GM10248 (cell line): Measurements from ENCODE around the gene RGL3.

Source experiments
- CTCF ChIA-PET: fragments of 300-600 bp; sonication (Branson Sonifier 250); formaldehyde crosslinking; extraction: SDS; loops from one replicate; lab custom pipeline; 2021; ENCODE audit warnings: antibody characterized with exemption; lab: Yijun Ruan, JAX
- POLR2A ChIA-PET: fragments of 350-650 bp; sonication (Branson Sonifier 250); formaldehyde crosslinking; extraction: SDS; loops from one replicate; lab custom pipeline; 2020; ENCODE audit warnings: antibody characterized with exemption; lab: Yijun Ruan, JAX
- DNase-seq: peaks from one replicate; pipeline ENCODE4 v3.0.0; 2012; ENCODE audit errors: extremely low spot score
- TF ChIP-seq, protein P1 (sequence below): IDR thresholded peaks from 2 replicates; pipeline ENCODE4 v1.5.1; 2012; ENCODE audit warnings: mild to moderate bottlenecking, low read depth; ENCODE audit errors: extremely low read depth, missing control alignments, control extremely low read depth

Gene RGL3

DNA sequence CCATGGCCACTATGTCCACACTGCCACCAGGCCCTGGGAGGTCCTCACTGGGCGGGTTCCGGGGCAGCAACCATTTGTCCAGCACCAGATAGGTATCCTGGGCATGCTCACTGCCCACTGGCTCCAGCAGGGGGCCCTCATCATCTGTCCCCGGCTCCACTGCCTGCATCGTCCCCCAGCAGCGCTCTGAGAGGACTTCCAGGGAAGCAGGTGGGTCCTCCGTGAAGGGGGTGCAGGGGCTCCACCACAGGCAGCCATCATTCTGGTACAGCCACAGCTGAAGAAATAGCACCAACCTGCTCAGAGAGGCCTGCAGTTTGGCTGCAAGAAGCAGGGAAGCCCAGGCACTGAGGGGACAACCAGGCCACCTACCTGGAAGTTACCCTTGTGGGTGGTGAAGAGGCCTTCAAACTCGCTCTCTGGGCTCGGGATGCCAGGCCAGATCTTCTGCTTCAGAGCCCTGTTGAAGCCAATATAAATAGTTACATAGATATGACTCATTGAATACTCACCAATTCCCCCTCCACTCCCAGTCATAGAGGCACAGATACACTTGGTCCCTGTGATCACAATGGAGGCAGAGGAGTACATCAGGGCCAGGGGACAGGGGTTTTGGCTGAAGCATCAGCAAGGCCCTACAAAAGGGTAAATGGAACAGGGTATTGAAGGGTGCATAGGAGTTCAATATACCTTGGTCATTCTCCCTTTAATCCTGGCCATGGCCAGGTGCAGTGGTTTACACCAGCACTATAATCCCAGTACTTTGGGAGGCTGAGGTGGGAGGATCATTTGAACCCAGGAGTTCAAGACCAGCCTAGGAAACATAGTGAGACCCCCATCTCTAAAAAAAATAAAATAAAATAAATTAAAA lies 40.6 kb downstream of the RGL3 start:
- POLR2A ChIA-PET, result no interaction called here

DNA sequence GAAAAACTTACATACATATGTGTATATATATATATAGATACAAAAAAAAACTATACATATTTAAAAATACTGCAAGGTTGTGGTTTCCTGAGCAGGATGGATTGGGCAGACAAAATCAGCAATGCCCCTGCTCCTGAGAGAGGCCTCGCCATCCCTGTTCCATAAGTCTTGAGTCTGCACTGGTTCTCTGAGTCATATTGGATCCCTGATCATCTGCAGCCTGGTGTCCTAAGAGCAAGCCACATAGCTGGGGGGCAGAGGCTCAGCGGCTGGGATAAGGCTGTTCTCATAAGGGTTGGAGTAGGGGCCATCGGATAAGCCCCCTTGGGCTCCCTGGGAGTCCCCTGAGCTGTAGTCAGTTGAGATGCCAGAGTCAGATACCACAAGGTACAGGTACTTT lies 41.4 kb downstream of the RGL3 start:
- ChIA-PET CTCF (interaction anchor here (0.7 to 5.4 kb wide), 17 partner anchors 9 to 240 kb away, joined by 3 to 40 read pairs (median 3); partner anchors contain the start of genes CCDC159, ODAD3, PRKCSH and RGL3), POLR2A (no interaction called here)
- TF ChIP-seq, protein P1, sequence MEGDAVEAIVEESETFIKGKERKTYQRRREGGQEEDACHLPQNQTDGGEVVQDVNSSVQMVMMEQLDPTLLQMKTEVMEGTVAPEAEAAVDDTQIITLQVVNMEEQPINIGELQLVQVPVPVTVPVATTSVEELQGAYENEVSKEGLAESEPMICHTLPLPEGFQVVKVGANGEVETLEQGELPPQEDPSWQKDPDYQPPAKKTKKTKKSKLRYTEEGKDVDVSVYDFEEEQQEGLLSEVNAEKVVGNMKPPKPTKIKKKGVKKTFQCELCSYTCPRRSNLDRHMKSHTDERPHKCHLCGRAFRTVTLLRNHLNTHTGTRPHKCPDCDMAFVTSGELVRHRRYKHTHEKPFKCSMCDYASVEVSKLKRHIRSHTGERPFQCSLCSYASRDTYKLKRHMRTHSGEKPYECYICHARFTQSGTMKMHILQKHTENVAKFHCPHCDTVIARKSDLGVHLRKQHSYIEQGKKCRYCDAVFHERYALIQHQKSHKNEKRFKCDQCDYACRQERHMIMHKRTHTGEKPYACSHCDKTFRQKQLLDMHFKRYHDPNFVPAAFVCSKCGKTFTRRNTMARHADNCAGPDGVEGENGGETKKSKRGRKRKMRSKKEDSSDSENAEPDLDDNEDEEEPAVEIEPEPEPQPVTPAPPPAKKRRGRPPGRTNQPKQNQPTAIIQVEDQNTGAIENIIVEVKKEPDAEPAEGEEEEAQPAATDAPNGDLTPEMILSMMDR, result no peak
- no peak for DNase-seq

More for the DNA sequence above, 40.6 kb downstream of the RGL3 start:
- CTCF ChIA-PET, result interaction anchor here (1.0 to 5.4 kb wide), 8 partner anchors 32 to 167 kb away, joined by 3 to 40 read pairs (median 5); partner anchors contain the start of genes CCDC159, RGL3 and TMEM205
- TF ChIP-seq, protein P1, result peak; percentile 66
- no peak for DNase-seq

- TF ChIP-seq, protein P1, result no peak
- ChIA-PET CTCF (interaction anchor here (0.7 to 5.4 kb wide), 19 partner anchors 9 to 240 kb away, joined by 3 to 40 read pairs (median 3); partner anchors contain the start of genes CCDC159, ODAD3, PRKCSH and RGL3), POLR2A (no interaction called here)
- DNase-seq, result no peak
Measured at GRCh38 chr19:11377237-11377636, 41.9 kb downstream of the RGL3 start.

DNA sequence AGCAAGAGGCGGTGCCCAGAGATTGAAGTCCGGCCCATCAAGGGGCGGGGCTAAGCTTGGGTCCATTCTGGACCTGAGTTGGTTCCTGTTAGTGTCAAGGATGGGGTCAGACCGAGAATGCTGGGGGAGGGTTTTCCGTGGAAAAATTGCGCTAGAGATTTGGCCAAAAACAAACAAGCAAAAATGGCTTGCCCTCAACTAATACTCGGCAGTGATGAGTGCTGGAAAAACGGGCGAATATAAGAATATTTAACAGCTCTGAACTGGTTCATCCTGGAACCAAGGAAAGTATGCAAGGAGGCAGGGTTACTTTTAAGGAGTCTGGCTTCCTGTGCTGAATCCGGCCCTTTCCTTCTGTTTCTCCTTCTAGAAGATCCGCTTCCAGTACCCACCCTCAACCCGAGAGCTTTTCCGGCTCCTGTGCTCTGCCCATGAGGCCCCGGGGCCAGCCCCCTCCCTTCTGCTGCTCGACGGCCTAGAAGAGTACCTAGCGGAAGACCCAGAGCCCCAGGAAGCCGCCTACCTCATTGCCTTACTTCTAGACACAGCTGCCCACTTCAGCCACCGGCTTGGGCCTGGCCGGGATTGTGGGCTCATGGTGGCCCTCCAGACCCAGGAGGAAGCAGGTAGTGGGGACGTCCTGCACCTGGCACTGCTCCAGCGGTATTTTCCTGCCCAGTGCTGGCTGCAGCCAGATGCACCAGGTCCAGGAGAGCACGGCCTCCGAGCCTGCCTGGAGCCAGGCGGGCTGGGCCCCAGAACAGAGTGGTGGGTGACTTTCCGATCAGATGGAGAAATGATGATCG lies 43.8 kb downstream of the RGL3 start:
- DNase-seq, result peak; percentile 67
- ChIA-PET POLR2A (interaction anchor here (0.6 to 1.3 kb wide), 6 partner anchors 8 to 966 kb away, joined by 3 to 6 read pairs (median 4); partner anchors contain the start of genes CCDC159 and TMEM205), CTCF (interaction anchor here (0.8 to 5.4 kb wide), 15 partner anchors 8 to 340 kb away, joined by 3 to 40 read pairs (median 3); partner anchors contain the start of genes EPOR, ODAD3 and PRKCSH)
- TF ChIP-seq, protein P1, result no peak

DNA sequence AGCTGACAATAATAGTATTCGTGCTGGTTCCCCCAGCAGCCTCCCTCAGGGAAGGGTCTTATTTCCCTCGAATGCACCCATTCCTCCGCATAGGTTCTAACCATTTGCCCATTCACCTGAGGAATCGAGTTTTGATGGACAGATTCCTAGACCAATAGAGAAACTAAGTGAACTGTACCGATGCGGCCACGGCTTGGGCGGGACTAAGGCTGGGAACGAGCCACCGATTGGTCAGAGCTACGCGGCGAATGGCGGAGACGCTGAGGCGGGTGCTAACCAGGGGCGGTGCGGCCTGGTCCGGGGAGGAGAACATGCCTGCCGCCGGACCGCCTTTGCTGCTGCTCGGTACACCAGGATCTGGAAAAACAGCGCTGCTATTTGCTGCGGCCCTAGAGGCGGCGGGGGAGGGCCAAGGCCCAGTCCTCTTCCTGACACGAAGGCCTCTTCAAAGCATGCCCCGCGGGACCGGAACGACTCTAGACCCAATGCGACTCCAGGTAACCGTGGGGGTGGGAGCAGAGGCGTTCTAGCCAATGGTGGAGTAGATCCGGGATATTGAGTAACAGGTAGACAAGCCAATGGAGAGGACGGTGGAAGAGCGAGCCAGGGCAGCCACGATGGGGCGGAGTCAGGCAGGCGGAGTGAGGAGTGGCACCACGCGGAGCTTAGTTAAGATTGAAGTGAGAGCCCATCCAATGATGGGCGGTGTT lies 44.5 kb downstream of the RGL3 start, which contains the start of gene SWSAP1:
Gene SWSAP1 (plus strand): TSS at position 234 of the 710 bp plus-strand sequence. CDS start 15 bp downstream, at position 249.
- DNase-seq, result peak; percentile 98
- POLR2A ChIA-PET, result interaction anchor here (0.6 to 1.3 kb wide), 6 partner anchors 9 to 966 kb away, joined by 3 to 6 read pairs (median 4); partner anchors contain the start of genes CCDC159 and TMEM205
- TF ChIP-seq, protein P1, result no peak
- CTCF ChIA-PET, result interaction anchor here (0.8 to 5.4 kb wide), 15 partner anchors 9 to 339 kb away, joined by 3 to 40 read pairs (median 3); partner anchors contain the start of genes EPOR, ODAD3 and PRKCSH
